ENCODE measurements around the gene OASL. TPM values are rescaled to one million over a fixed set of nuclear protein-coding genes. Genes with fewer than 3 reads are reported as not detected.

OASL gene
- total RNA-seq, 4 donors from 2014 or later = 2.4 to 9.7 (median 6.6) TPM

DNA sequence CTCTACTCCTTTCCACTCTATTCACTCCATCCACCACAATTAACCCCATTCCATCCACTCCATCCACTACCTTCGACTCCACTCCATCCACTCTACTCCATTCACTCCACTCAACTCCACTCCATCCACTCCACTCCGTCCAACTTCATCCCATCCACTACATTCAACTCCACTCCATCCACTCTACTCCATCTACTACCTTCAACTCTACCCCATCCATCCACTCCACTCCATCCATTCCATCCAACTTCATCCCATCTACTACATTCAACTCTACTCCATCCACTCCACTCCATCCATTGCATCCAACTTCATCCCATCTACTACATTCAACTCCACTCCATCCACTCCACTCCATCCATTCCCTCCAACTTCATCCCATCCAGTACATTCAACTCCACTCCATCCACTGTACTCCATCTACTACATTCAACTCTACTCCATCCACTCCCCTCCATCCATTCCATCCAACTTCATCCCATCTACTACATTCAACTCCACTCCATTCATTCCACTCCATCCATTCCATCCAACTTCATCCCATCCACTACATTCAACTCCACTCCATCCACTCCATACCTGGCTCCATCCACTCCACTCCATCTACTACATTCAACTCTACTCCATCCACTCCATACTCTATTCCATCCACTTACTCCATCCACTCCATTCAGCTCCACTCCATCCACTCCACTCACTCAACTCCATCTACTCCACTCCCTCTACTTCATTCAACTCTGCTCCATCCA lies 44.3 kb downstream of the OASL start:
- Histone ChIP-seq H3K27me3 (no peaks in the 10 kb centered on the region), H3K4me3 (no peak overlapping the region), H3K27ac (no peak overlapping the region), H3K9me3 (no peaks in the 10 kb centered on the region), H3K36me3 (no peaks in the 10 kb centered on the region), H3K4me1 (no peaks in the 10 kb centered on the region)
- TF ChIP-seq POLR2A (IDR thresholded peaks at IDR 0.05) = no peak
- TF ChIP-seq, protein P1, sequence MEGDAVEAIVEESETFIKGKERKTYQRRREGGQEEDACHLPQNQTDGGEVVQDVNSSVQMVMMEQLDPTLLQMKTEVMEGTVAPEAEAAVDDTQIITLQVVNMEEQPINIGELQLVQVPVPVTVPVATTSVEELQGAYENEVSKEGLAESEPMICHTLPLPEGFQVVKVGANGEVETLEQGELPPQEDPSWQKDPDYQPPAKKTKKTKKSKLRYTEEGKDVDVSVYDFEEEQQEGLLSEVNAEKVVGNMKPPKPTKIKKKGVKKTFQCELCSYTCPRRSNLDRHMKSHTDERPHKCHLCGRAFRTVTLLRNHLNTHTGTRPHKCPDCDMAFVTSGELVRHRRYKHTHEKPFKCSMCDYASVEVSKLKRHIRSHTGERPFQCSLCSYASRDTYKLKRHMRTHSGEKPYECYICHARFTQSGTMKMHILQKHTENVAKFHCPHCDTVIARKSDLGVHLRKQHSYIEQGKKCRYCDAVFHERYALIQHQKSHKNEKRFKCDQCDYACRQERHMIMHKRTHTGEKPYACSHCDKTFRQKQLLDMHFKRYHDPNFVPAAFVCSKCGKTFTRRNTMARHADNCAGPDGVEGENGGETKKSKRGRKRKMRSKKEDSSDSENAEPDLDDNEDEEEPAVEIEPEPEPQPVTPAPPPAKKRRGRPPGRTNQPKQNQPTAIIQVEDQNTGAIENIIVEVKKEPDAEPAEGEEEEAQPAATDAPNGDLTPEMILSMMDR (IDR thresholded peaks at IDR 0.05) = no peak
- intact Hi-C loops (cut with DNase I) = no loop called here
- DNase-seq = no peak
- 82 to 93% methylated on average over 2 of the region's 2 CpGs for WGBS, 2 donors

DNA sequence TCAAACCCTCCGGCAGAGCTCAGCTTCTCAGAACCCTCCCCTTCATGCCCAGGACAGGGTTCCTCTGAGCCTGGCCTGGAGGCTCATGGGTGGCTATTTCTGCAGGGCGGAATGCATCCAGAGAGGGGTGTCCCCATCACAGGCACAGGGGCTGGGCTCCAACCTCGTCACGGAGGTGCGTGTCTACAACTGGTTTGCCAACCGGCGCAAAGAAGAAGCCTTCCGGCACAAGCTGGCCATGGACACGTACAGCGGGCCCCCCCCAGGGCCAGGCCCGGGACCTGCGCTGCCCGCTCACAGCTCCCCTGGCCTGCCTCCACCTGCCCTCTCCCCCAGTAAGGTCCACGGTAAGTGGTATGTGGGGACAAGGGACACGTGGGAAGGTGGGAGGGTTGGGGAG lies 45.0 kb downstream of the OASL start:
- H3K9me3 ChIP-seq = no peaks in the 10 kb centered on the region
- DNase-seq = no peak
- 72 to 85% methylated on average over 3 to 8 of the region's 15 CpGs for WGBS, 2 donors
- no peak overlapping the region for H3K27ac ChIP-seq
- H3K27me3 ChIP-seq = no peaks in the 10 kb centered on the region
- no peaks in the 10 kb centered on the region for H3K4me1 ChIP-seq
- TF ChIP-seq POLR2A (IDR thresholded peaks at IDR 0.05) = no peak
- TF ChIP-seq, protein P1 (IDR thresholded peaks at IDR 0.05) = no peak
- H3K36me3 ChIP-seq = no peaks in the 10 kb centered on the region
- no peak overlapping the region for H3K4me3 ChIP-seq
- intact Hi-C loops (cut with DNase I) = no loop called here

DNA sequence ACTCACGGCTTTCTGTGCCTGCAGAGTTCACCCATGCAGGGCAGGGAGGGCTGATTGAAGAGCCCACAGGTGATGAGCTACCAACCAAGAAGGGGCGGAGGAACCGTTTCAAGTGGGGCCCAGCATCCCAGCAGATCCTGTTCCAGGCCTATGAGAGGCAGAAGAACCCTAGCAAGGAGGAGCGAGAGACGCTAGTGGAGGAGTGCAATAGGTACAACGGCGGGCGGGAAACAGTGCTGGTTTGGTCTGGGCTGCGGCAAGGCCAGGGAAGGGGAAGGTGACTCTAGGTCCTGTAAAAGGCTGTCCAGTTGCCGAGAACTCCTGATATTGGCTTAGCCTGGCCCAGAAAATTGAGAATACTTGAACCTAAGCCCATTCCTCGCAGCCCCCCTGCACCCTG lies 45.5 kb downstream of the OASL start:
- Histone ChIP-seq H3K27me3 (no peaks in the 10 kb centered on the region), H3K27ac (no peak overlapping the region), H3K4me3 (no peak overlapping the region), H3K9me3 (no peaks in the 10 kb centered on the region), H3K4me1 (no peaks in the 10 kb centered on the region), H3K36me3 (no peaks in the 10 kb centered on the region)
- TF ChIP-seq, protein P1 (IDR thresholded peaks at IDR 0.05) = no peak
- TF ChIP-seq POLR2A (IDR thresholded peaks at IDR 0.05) = no peak
- no peak for DNase-seq
- intact Hi-C loops (cut with DNase I) = no loop called here
- WGBS, 2 donors = 81 to 84% methylated on average over 10 to 11 of the region's 11 CpGs

DNA sequence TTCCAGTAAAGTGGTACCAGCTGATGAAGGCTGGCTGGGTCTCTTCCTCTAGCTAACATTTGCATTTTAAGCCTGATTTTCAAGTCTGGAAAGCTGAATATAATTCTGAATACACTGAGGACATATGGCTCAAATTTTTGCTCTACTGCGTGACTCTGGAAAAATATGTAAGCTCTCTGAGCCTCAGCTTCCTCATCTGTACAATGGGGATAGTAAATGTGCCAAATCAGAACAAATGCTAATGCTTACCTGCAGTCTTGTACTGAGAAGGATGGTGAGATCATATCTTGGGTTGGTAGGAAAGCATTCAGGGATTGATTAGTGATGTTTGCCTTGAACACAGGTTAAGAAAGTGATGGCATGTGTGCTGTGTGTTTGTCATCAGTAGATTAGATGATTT lies 46.1 kb downstream of the OASL start:
- Histone ChIP-seq H3K4me1 (no peaks in the 10 kb centered on the region), H3K4me3 (no peak overlapping the region), H3K9me3 (no peaks in the 10 kb centered on the region), H3K27ac (no peak overlapping the region), H3K36me3 (no peaks in the 10 kb centered on the region), H3K27me3 (no peaks in the 10 kb centered on the region)
- no peak for DNase-seq
- TF ChIP-seq, protein P1 (IDR thresholded peaks at IDR 0.05) = no peak
- no peak for TF ChIP-seq POLR2A (IDR thresholded peaks at IDR 0.05)
- intact Hi-C loops (cut with DNase I) = no loop called here
- WGBS, 2 donors = 78 to 88% methylated on average over 1 of the region's 1 CpG

DNA sequence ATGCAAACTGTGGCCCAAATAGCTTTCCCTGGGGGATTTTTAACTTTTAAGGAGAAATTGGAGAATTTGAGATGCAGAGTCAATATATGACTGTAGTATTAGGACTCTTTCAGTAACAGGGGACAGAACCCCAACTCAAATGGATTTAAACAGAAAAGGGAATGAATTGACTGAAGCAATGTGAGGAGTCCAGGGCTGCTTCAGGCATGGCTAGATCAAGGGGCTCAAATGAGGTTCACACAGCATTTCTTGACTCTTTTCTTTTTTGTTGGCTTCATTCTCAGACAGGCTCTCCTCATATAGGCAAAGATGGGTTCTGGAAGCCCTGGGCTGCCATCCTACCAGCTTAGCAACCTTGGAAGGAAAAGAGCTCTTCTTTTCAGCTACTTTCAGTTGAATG lies 47.1 kb downstream of the OASL start:
- H3K27ac ChIP-seq = no peak overlapping the region
- intact Hi-C loops (cut with DNase I) = no loop called here

More for the DNA sequence above, 47.1 kb downstream of the OASL start:
- Histone ChIP-seq H3K4me1 (no peaks in the 10 kb centered on the region), H3K9me3 (no peaks in the 10 kb centered on the region), H3K36me3 (no peaks in the 10 kb centered on the region), H3K4me3 (no peak overlapping the region), H3K27me3 (no peaks in the 10 kb centered on the region)
- DNase-seq = no peak
- TF ChIP-seq, protein P1 (IDR thresholded peaks at IDR 0.05) = no peak
- no peak for TF ChIP-seq POLR2A (IDR thresholded peaks at IDR 0.05)
